GM12878 (cell line): ENCODE results near the gene CPNE9.

Experiments used
- CREB1 ChIP-seq: IDR thresholded peaks from 2 replicates; pipeline ENCODE4 v1.6.1; 2012; ENCODE audit warnings: low read depth, mild to moderate bottlenecking, inconsistent platforms
- CTCF ChIP-seq, 3 experiments: IDR thresholded peaks in 2 of 3; conservative IDR thresholded peaks in 1 of 3; 2 replicates each; pipeline ENCODE4 v1.5.1; 2011; ENCODE audit warnings: low read depth in 3 of 3, low read length in 3 of 3, mild to moderate bottlenecking in 3 of 3, control low read depth in 2 of 3, moderate library complexity in 2 of 3, inconsistent platforms in 1 of 3, mixed read lengths in 1 of 3; ENCODE audit not compliant: control insufficient read depth in 2 of 3, insufficient read depth in 1 of 3; ENCODE audit errors: extremely low read depth in 1 of 3
- EZH2 ChIP-seq: IDR thresholded peaks from 2 replicates; pipeline ENCODE4 v1.6.1; 2012; ENCODE audit warnings: low read depth, mild to moderate bottlenecking, control low read depth, inconsistent platforms, low read length, borderline replicate concordance; ENCODE audit not compliant: control insufficient read depth
- RAD21 ChIP-seq: IDR thresholded peaks from 2 replicates; pipeline ENCODE4 v1.6.1; 2011; ENCODE audit warnings: mild to moderate bottlenecking, low read depth, low read length, moderate library complexity; ENCODE audit not compliant: insufficient read depth
- RCOR1 ChIP-seq: conservative IDR thresholded peaks from 2 replicates; pipeline ENCODE4 v1.6.1; 2012; ENCODE audit warnings: low read depth, low read length, improper control_type of control experiment
- TAF1 ChIP-seq: IDR thresholded peaks from 2 replicates; pipeline ENCODE4 v1.6.1; 2011; ENCODE audit warnings: mild to moderate bottlenecking, low read depth, low read length, borderline replicate concordance
- TCF7 ChIP-seq: IDR thresholded peaks from 2 replicates; pipeline ENCODE4 v1.6.1; 2014; ENCODE audit warnings: antibody characterized with exemption, borderline replicate concordance
- YY1 ChIP-seq: IDR thresholded peaks from 2 replicates; pipeline ENCODE4 v1.6.1; 2011; ENCODE audit warnings: low read depth, mild to moderate bottlenecking, low read length
- TF ChIP-seq, protein P1 (sequence below): IDR thresholded peaks from 2 replicates; pipeline ENCODE4 v1.6.1; 2012; ENCODE audit warnings: low read length, inconsistent platforms
- TF ChIP-seq, protein P2 (sequence below): IDR thresholded peaks from 2 replicates; pipeline ENCODE4 v1.6.1; 2011; ENCODE audit warnings: low read depth, mild to moderate bottlenecking, low read length, moderate library complexity, borderline replicate concordance; ENCODE audit errors: extremely low read depth
- TF ChIP-seq, protein P3 (sequence below): IDR thresholded peaks from 2 replicates; pipeline ENCODE4 v1.6.1; 2012; ENCODE audit warnings: low read depth, low read length, improper control_type of control experiment
- TF ChIP-seq, protein P4 (sequence below): IDR thresholded peaks from 2 replicates; pipeline ENCODE4 v1.6.1; 2011; ENCODE audit warnings: mild to moderate bottlenecking, low read depth, low read length, moderate library complexity; ENCODE audit not compliant: insufficient replicate concordance

DNA sequence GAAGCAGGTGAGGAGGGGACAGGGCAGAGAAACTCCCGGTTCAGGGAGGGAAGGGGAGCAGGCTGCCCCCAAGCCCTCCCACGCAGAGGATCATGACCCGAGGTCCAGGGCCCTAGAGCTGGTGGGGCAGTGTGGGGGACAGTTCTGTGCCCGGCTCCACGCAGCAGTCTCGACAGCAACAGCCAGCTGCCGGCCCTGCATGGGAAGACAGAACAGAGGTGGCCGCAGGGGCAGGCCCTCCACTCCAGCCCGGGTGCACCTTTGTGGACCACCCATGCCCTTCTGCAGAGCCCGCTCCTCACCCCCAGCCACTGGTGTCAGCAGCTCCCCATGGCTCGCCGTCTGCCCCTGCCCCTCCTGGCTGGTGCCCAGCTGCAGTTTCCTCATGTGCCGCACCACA is 53.8 kb downstream of the CPNE9 start:
- no peak for TF ChIP-seq RCOR1
- TF ChIP-seq CTCF (IDR thresholded peaks at IDR 0.05 in 2 of 3, conservative IDR thresholded peaks at IDR 0.05 in 1 of 3; ENCODE audit: control insufficient read depth in 2 of 3, extremely low read depth in 1 of 3, insufficient read depth in 1 of 3, low read depth in 3 of 3, low read length in 3 of 3) = no peak
- no peak for TF ChIP-seq TCF7
- TF ChIP-seq TAF1 = no peak
- TF ChIP-seq, protein P1, sequence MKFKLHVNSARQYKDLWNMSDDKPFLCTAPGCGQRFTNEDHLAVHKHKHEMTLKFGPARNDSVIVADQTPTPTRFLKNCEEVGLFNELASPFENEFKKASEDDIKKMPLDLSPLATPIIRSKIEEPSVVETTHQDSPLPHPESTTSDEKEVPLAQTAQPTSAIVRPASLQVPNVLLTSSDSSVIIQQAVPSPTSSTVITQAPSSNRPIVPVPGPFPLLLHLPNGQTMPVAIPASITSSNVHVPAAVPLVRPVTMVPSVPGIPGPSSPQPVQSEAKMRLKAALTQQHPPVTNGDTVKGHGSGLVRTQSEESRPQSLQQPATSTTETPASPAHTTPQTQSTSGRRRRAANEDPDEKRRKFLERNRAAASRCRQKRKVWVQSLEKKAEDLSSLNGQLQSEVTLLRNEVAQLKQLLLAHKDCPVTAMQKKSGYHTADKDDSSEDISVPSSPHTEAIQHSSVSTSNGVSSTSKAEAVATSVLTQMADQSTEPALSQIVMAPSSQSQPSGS = no peak
- no peak for TF ChIP-seq EZH2
- TF ChIP-seq, protein P2, sequence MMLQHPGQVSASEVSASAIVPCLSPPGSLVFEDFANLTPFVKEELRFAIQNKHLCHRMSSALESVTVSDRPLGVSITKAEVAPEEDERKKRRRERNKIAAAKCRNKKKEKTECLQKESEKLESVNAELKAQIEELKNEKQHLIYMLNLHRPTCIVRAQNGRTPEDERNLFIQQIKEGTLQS = no peak
- no peak for TF ChIP-seq YY1
- no peak for TF ChIP-seq RAD21
- TF ChIP-seq, protein P3, sequence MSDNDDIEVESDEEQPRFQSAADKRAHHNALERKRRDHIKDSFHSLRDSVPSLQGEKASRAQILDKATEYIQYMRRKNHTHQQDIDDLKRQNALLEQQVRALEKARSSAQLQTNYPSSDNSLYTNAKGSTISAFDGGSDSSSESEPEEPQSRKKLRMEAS = no peak
- TF ChIP-seq CREB1 = no peak
- TF ChIP-seq, protein P4, sequence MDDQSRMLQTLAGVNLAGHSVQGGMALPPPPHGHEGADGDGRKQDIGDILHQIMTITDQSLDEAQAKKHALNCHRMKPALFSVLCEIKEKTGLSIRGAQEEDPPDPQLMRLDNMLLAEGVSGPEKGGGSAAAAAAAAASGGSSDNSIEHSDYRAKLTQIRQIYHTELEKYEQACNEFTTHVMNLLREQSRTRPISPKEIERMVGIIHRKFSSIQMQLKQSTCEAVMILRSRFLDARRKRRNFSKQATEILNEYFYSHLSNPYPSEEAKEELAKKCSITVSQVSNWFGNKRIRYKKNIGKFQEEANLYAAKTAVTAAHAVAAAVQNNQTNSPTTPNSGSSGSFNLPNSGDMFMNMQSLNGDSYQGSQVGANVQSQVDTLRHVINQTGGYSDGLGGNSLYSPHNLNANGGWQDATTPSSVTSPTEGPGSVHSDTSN = no peak
